Measurements from ENCODE around the gene PHC3.
"Not testable (repeated sequence)": the region's sequence is repeated elsewhere in the genome, so short reads cannot be mapped to it uniquely, and the experiment has no call there.

Gene PHC3

GRCh38 chr3:170128259-170128976 lies 53.1 kb downstream of the PHC3 start:
- DNase-seq, result peak; percentile 73 to 80

- DNase-seq, result peak in 1 of 2 experiments; percentile 10
These were observed 64.4 kb downstream of the PHC3 start for GRCh38 chr3:170117134-170117533.

DNA sequence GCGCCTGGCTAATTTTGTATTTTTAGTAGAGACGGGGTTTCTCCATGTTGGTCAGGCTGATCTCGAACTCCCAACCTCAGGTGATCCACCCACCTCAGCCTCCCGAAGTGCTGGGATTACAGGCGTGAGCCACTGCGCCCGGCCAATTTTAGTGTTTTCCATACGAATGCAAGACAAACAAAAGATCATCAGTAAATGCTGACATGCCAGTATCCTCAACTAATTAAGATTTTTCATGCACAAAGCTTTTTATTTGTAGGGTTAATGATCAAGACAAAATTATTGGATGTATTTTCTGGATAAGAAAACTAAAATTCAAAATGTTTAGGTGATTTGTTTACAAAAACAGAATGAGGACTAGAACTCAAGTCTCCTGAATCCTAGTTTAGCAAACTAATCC lies 67.4 kb downstream of the PHC3 start:
- not testable (repeated sequence) for DNase-seq

DNA sequence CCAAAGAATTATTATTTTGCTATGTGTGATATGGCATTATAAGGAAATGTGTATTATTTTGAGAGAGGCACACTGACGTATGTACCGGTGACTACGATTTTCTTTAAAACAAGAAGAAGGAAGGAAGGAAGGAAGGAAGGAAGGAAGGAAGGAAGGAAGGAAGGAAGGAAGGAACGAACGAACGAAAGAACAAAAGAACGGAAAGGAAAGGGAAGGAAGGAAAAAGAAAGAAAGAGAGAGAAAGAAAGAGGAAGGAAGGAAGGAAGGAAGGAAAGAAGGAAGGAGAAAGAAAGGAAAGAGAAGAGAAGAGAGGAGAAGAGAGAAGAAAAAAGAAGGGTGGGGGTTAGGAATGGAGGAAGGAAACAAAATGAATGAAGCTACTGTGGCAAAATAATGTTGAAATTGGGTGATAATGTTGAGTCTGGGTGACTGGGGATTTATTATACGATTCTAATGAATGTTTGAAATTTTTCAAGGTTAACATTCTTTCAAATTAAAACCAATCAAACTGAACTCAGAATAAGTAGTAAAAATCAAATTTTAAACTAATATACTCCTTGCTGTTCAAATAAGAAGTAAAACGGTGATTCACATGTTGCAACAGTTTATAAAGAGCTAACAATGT lies 70.3 kb downstream of the PHC3 start:
- no peak for DNase-seq

- DNase-seq, result no peak
These were observed 71.8 kb downstream of the PHC3 start for GRCh38 chr3:170109579-170110293.

- DNase-seq, result no peak
These were observed 72.6 kb downstream of the PHC3 start for GRCh38 chr3:170108955-170109354.

DNA sequence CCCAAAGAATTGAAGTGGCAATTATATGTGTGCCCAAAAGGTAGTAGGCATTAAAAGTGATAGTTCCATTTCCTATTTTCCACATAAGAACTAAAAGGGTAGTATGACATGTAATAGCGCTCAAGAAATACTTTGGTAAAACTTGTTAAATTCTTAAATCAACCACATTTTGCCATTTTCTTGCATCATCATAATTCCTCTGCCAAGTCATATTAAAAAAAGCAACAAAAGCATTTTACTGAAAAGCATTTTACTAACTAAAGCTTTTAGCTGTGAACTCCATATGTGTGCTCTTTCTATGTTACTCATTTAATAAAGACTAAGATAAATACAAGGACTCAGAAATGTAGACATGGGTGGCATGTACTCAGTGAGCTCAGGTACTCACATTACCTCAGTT lies 73.6 kb downstream of the PHC3 start:
- no peak for DNase-seq

DNA sequence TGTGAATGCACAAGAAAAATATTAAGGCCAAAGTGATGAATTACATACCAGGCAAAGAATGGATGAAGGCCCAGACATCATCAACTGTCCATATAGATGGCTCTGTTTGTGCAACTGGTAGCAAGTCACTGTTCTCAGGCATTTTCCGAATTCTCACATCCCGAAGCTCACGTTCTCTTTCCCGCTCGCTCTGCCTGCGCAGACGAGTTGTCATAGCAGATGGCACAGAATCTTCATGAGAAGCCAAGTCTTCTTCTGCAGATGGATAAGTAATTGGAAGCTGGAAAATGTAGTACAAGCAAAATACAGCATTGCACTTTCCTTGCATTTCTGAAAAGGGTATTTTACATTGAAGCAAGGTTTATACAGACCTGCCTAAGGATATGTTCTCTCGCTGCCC lies 79.1 kb downstream of the PHC3 start:
- DNase-seq, result no peak

- no peak for DNase-seq
These were observed 80.6 kb downstream of the PHC3 start for GRCh38 chr3:170100944-170101343.

DNA sequence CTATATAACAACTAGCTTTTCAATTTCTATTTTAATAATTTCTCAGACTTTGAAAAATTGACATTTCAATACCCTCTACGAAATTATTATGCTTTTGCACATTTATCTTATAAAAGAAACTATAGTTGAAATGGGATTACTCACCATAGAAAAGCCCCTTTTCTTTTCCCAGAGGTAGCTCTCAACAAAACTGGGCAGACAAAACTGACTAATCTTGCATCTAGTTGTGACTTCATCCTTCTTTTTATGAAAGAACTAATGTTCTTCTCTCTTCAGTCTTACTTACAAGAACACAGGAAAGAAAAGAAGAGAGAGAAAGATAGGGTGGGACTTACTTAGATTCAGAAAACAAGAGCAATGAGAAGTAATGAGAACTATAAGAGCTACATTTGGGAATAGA lies 82.8 kb downstream of the PHC3 start:
- no peak for DNase-seq

DNA sequence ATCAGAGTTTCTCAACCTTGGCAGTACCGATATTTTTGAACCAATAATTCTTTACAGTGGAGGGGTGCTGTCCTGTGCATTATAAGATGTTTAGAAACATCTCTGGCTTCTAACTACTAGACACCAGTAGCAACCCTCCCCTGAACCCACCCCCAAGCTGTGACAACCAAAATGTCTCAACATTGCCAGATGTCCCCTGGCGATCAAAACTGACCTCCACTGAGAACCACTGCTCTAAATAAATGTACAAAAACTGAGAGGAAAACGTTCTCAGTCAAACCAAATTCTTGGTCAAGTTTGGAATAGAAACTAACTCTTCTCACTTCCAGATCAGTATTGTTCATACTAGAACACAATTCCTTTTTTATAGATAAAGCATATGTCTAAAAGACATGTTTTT lies 85.2 kb downstream of the PHC3 start:
- no peak for DNase-seq

DNA sequence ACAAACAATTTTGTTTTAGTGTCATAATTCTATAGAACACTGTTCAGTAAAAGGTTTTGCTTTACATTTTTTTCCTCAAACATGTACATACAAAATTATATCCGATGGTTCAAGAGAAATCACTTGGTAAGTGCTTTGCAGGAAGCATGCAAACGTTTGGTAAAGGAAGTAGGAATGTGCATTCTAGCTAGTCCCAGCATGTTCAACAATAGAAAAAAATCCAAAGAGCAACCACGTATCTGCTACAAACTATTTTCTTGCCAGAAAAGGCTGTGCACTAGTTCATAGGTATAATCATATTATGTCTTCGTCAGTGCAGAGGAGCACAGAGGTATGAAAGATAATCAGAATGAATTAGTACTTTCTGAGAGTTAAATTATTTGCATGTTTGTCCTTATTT lies 85.8 kb downstream of the PHC3 start:
- no peak for DNase-seq

GRCh38 chr3:170092907-170093306 lies 88.6 kb downstream of the PHC3 start:
- DNase-seq, result peak; percentile 25 to 31

DNA sequence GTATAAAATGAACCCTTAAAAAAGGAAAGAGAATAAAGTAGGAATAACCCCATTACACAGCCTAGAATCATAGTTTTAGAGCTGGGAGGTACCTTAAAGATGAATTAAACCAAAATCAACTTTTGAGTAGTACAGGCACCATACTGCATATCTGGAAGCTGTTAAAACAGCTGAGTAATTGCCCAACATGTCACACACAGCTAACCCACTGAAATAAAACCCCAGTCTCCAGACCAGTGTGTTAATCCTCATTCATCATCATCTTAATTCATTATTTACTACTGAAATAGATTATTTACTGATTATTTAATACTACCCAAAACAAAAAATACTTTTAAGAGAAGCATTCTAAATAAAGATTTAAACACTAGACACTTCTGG lies 90.9 kb downstream of the PHC3 start:
- peak; percentile 20 to 21 for DNase-seq

GRCh38 chr3:170089862-170090600 lies 91.5 kb downstream of the PHC3 start:
- DNase-seq, result peak; percentile 31

GRCh38 chr3:170085396-170085795 lies 96.1 kb downstream of the PHC3 start:
- DNase-seq, result no peak

GRCh38 chr3:170083343-170083742 lies 98.2 kb downstream of the PHC3 start:
- no peak for DNase-seq

DNA sequence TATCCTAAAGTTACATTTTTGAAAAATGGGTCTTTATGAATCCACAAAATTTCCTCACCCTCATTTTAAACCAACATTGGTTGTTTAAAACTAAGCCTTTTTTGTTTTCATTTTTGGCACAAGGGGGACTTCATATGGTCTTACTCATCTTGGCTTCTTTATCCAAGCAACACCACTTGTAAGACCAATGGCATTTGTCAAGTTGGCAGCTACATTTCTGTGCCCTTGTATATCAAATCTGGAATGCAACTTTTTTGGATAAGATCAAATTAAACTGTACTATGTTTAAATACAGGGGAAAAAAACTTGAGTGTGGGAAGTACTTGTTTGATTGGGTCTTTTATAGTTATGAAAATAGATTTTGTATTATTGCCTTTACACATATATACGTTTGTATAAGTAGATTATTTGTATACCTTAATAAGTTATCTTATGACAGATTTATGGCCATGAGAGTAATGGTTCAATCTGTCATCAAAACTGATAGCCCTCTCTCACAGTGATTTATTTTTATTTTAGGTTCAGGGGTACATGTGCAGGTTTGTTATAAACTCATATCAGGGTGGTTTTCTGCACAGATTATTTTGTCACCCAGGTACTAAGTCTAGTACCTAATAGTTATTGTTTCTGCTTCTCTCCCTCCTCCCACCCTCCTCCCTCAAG lies 100.3 kb downstream of the PHC3 start:
- no peak for DNase-seq

DNA sequence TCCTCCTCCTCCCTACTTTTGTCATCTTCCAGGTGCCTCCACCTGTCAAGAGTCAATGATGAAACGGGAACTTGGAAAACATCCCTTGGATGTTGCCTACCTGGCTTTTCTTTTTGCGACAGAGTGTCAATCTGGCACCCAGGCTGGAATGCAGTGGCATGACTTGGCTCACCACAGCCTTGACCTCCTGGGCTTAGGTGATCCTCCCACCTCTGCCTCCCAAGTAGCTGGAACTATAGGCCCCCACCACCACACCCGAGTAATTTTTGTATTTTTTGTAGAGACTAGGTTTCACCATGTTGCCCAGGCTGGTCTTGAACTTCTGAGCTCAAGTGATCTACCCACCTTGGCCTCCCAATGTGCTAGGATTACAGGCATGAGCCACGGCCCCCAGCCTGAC lies 100.9 kb downstream of the PHC3 start:
- DNase-seq, result no peak

- DNase-seq, result no peak
These were observed 101.9 kb downstream of the PHC3 start for GRCh38 chr3:170079536-170080165.

DNA sequence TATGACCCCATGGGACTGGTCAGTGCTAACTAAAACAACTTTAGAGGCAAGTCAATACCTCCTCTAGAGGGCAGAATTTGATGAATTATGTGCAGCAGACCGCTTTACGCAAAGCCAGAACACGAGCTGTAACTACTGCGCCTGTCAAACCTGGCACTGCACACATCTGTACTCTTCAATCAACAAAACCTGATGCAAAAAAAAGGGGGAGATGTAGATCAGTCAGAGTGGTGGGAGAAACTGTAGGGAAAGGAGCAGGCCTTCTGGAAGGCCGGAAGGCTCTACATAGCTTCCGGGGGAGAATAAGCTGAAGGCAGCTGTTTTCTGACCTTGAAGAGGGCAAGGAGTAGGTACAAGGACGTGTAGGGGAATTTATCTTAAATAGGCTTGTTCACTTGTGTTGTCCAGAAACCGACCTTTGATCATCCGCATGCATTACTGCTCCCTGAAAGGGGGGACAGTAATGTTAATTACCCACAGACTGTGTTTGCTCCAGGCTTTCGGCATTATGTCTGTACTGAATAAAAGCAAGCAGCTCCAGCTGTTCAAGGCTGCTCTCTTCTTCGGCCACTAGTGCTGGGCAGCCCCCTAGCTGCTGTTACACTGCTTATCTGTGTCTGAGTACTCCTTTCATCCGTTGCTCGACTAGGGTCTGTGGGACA lies 102.8 kb downstream of the PHC3 start:
- no peak for DNase-seq

- no peak for DNase-seq
These were observed 104.2 kb downstream of the PHC3 start for GRCh38 chr3:170077361-170077760.
